Endothelial cell of umbilical vein (primary cell): ENCODE results near the gene SOX11. TPM values are rescaled to one million over a fixed set of nuclear protein-coding genes. Genes with fewer than 3 reads are reported as not detected.

Source experiments
- BruUV-seq: library from RNA; stranded (reverse); fragments of 400-500 nt; replicated peaks from 2 replicates; lab custom pipeline; 2021; lab: Mats Ljungman, UMichigan
- CTCF ChIA-PET: fragments of 300-600, 350-600 bp; sonication (Branson Sonifier 250); formaldehyde crosslinking; loops from one replicate; lab custom pipeline; 2021; ENCODE audit warnings: antibody characterized with exemption, inconsistent platforms; lab: Charles Lee
- POLR2A ChIA-PET: fragments of 300-600, 350-600 bp; sonication (Branson Sonifier 250); formaldehyde crosslinking; loops from one replicate; lab custom pipeline; 2021; ENCODE audit warnings: antibody characterized with exemption, inconsistent platforms; lab: Charles Lee
- DNase-seq: peaks from one replicate; pipeline ENCODE4 v3.0.0-alpha.2; 2011; ENCODE audit warnings: low read depth, low spot score
- FAIRE-seq: peaks from 2 replicates; lab custom pipeline; 2011; peaks lifted over from hg19 to GRCh38; lab: Jason Lieb, UNC
- H2AFZ ChIP-seq: 2 replicates; pipeline ENCODE4 v1.6.0; 2012; ENCODE audit warnings: low read depth, low read length, control low read depth, inconsistent platforms
- H3K27ac ChIP-seq: 2 replicates; pipeline ENCODE4 v1.5.1; 2011; ENCODE audit warnings: low read depth, mild to moderate bottlenecking, control low read depth, low read length, moderate library complexity; ENCODE audit not compliant: insufficient read depth
- H3K27me3 ChIP-seq, 2 experiments: 2 replicates each; pipeline versions ENCODE4 v1.6.0 to v1.6.1; 2011; ENCODE audit warnings: low read length in 2 of 2, mixed read lengths in 1 of 2; ENCODE audit not compliant: control insufficient read depth in 2 of 2, insufficient read depth in 2 of 2
- H3K36me3 ChIP-seq, 2 experiments: 2 replicates in 1 of 2; 3 replicates in 1 of 2; pipeline ENCODE4 v1.5.1; 2011; ENCODE audit warnings: low read length in 2 of 2, mild to moderate bottlenecking in 1 of 2, moderate library complexity in 1 of 2; ENCODE audit not compliant: control insufficient read depth in 2 of 2, insufficient read depth in 2 of 2; ENCODE audit errors: extremely low read depth in 1 of 2
- H3K4me1 ChIP-seq: 3 replicates; pipeline ENCODE4 v1.5.1; 2011; ENCODE audit warnings: mild to moderate bottlenecking, low read length; ENCODE audit not compliant: control insufficient read depth, insufficient read depth; ENCODE audit errors: extremely low read depth
- H3K4me2 ChIP-seq: 2 replicates; pipeline ENCODE4 v1.6.1; 2011; ENCODE audit warnings: low read length, control low read depth, mixed read lengths; ENCODE audit not compliant: insufficient read depth
- H3K4me3 ChIP-seq, 3 experiments: fragments of 200-600 bp in 1 of 3; sonication (generic), shearing (Covaris generic) in 1 of 3; replicated peaks in 1 of 3; 2 replicates each; pipeline ENCODE4 v1.5.1; 2011 to 2016; ENCODE audit warnings: control low read depth in 3 of 3, low read length in 3 of 3, mild to moderate bottlenecking in 2 of 3, inconsistent platforms in 1 of 3, low read depth in 1 of 3, moderate library complexity in 1 of 3; ENCODE audit not compliant: insufficient read depth in 1 of 3
- H3K79me2 ChIP-seq: 2 replicates; pipeline ENCODE4 v1.6.0; 2012; ENCODE audit warnings: low read length, inconsistent platforms; ENCODE audit not compliant: control insufficient read depth, insufficient read depth
- H3K9ac ChIP-seq: replicated peaks from 2 replicates; pipeline ENCODE3; 2011; ENCODE audit warnings: low read length, control low read depth; ENCODE audit not compliant: insufficient read depth; ENCODE audit errors: extremely low read depth
- H3K9me1 ChIP-seq: replicated peaks from 3 replicates; pipeline ENCODE4 v1.6.0; 2011; ENCODE audit warnings: mild to moderate bottlenecking, low read length; ENCODE audit not compliant: control insufficient read depth, insufficient read depth; ENCODE audit errors: extremely low read depth
- H3K9me3 ChIP-seq: replicated peaks from 2 replicates; pipeline ENCODE4 v1.5.1; 2012; ENCODE audit warnings: low read length, inconsistent platforms; ENCODE audit not compliant: control insufficient read depth, insufficient read depth
- H4K20me1 ChIP-seq: replicated peaks from 2 replicates; pipeline ENCODE3; 2011; ENCODE audit warnings: mild to moderate bottlenecking, low read length; ENCODE audit not compliant: control insufficient read depth, insufficient read depth; ENCODE audit errors: extremely low read depth
- EZH2 ChIP-seq: IDR thresholded peaks from 2 replicates; pipeline ENCODE4 v1.6.1; 2012; ENCODE audit warnings: borderline replicate concordance, low read depth, mild to moderate bottlenecking, moderate library complexity, low read length, inconsistent platforms; ENCODE audit not compliant: severe bottlenecking
- FOS ChIP-seq: IDR thresholded peaks from 2 replicates; pipeline ENCODE4 v1.6.1; 2011; ENCODE audit warnings: mild to moderate bottlenecking, low read length, moderate library complexity, borderline replicate concordance; ENCODE audit not compliant: insufficient read depth
- JUN ChIP-seq: IDR thresholded peaks from 2 replicates; pipeline ENCODE4 v1.6.1; 2011; ENCODE audit warnings: borderline replicate concordance, low read depth; ENCODE audit not compliant: insufficient read length, insufficient read depth
- MAX ChIP-seq: IDR thresholded peaks from 2 replicates; pipeline ENCODE4 v1.6.1; 2011; ENCODE audit not compliant: insufficient read depth, insufficient read length
- dilution Hi-C: fragments of 300-500 bp; cut with MboI; formaldehyde crosslinking; loops from one replicate; pipeline ENCODE4 v1.15.0; 2019; ENCODE audit warnings: low sequenced_read_pairs; ENCODE audit not compliant: extremely low pct_ligation_motif_present
- intact Hi-C: fragments of 100-400 bp; cut with micrococcal nuclease; formaldehyde crosslinking; loops from one replicate; pipeline ENCODE4 v1.10.0; 2022
- polyA plus RNA-seq, 4 experiments: library from polyadenylated mRNA; depleted of rRNA in 3 of 4; stranded (reverse) in 3 of 4; unstranded in 1 of 4; fragments of >200 nt; gene quantifications; 2 replicates each; pipeline versions ENCODE4 v1.2.1 to v1.2.3, GENCODE V29; 2011 to 2012; ENCODE audit warnings: missing spikeins in 1 of 4
- total RNA-seq: library from RNA; stranded (reverse); gene quantifications from 2 replicates; pipeline ENCODE4 v1.2.3, GENCODE V29; 2021
- TF ChIP-seq, protein P1 (sequence below), 2 donors: IDR thresholded peaks; 1 replicate in 1 of 2; 2 replicates in 1 of 2; pipeline ENCODE4 v1.5.1; 2011; ENCODE audit warnings: low read length in 2 of 2, mild to moderate bottlenecking in 2 of 2, moderate library complexity in 2 of 2, control low read depth in 1 of 2, inconsistent platforms in 1 of 2, low read depth in 1 of 2; ENCODE audit not compliant: insufficient read depth in 1 of 2; ENCODE audit errors: extremely low read depth in 1 of 2

The SOX11 gene
- total and polyA plus RNA-seq, 2 donors (not counting 3 experiments of a cell fraction or from before 2014, with no cell fraction given): not detected

DNA sequence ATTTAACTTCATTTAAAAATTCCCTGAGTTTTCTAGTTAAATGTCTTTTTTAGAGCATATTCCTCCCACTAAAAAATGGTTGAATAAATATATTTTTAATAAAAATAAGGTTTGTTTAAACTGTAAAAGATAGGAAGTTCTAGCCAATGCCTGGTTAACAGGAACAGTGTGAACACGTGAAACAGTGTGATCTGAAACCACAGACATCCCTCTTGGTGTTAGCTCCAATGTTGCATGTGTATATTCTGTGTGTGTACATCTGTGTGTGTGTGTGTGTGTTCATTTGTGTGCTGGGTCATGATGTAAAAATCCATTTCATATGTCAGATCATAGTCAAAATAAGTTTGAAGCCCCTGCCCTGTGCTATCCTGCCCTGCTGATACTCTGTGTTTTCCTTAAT lies 6.1 kb upstream of the SOX11 start:
- POLR2A ChIA-PET: no interaction called here
- H3K9me3 ChIP-seq: peaks cover 2% of the 10 kb centered on the region
- H3K79me2 ChIP-seq: no peaks in the 10 kb centered on the region
- H3K9ac ChIP-seq: no peak overlapping the region
- no TSS peak for BruUV-seq
- H3K4me2 ChIP-seq: no peak overlapping the region
- no peaks in the 10 kb centered on the region for H3K4me1 ChIP-seq
- no peak for DNase-seq
- TF ChIP-seq FOS (no peak), EZH2 (no peak), JUN (no peak)
- TF ChIP-seq, protein P1, sequence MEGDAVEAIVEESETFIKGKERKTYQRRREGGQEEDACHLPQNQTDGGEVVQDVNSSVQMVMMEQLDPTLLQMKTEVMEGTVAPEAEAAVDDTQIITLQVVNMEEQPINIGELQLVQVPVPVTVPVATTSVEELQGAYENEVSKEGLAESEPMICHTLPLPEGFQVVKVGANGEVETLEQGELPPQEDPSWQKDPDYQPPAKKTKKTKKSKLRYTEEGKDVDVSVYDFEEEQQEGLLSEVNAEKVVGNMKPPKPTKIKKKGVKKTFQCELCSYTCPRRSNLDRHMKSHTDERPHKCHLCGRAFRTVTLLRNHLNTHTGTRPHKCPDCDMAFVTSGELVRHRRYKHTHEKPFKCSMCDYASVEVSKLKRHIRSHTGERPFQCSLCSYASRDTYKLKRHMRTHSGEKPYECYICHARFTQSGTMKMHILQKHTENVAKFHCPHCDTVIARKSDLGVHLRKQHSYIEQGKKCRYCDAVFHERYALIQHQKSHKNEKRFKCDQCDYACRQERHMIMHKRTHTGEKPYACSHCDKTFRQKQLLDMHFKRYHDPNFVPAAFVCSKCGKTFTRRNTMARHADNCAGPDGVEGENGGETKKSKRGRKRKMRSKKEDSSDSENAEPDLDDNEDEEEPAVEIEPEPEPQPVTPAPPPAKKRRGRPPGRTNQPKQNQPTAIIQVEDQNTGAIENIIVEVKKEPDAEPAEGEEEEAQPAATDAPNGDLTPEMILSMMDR (IDR thresholded peaks at IDR 0.05; ENCODE audit: extremely low read depth in 1 of 2, insufficient read depth in 1 of 2, low read depth in 1 of 2, low read length in 2 of 2): no peak
- intact Hi-C loops (no loop called here), dilution Hi-C loops (no loop called here)
- H3K4me3 ChIP-seq: no peak overlapping the region
- H4K20me1 ChIP-seq: no peaks in the 10 kb centered on the region
- H3K27ac ChIP-seq: no peak overlapping the region
- no peak for FAIRE-seq
- CTCF ChIA-PET: no interaction called here
- H3K27me3 ChIP-seq: peaks cover 6 to 7% of the 10 kb centered on the region in 2 experiments
- no peaks in the 10 kb centered on the region for H3K36me3 ChIP-seq
- no peaks in the 10 kb centered on the region for H3K9me1 ChIP-seq
- no peak overlapping the region for H2AFZ ChIP-seq

GRCh38 chr2:5686536-5686935 lies 5.6 kb upstream of the SOX11 start:
- FAIRE-seq: no peak

More at GRCh38 chr2:5686536-5686935, 5.6 kb upstream of the SOX11 start:
- TF ChIP-seq MAX: no peak
- no peak overlapping the region for H3K4me2 ChIP-seq
- BruUV-seq: no TSS peak
- no peaks in the 10 kb centered on the region for H3K79me2 ChIP-seq
- H3K36me3 ChIP-seq: no peaks in the 10 kb centered on the region
- no peak overlapping the region for H2AFZ ChIP-seq
- no peak overlapping the region for H3K9ac ChIP-seq
- no peak for DNase-seq
- ChIA-PET CTCF (no interaction called here), POLR2A (no interaction called here)
- peaks cover 2% of the 10 kb centered on the region for H3K9me3 ChIP-seq
- no peaks in the 10 kb centered on the region for H3K9me1 ChIP-seq
- no peak overlapping the region for H3K4me3 ChIP-seq
- intact Hi-C loops: no loop called here
- H3K27ac ChIP-seq: no peak overlapping the region
- no peaks in the 10 kb centered on the region for H4K20me1 ChIP-seq
- no peaks in the 10 kb centered on the region for H3K4me1 ChIP-seq
- H3K27me3 ChIP-seq: peaks cover 7 to 8% of the 10 kb centered on the region in 2 experiments
- dilution Hi-C loops: no loop called here
